Measurements from ENCODE around the gene MRPL51.
A peak's percentile ranks its signal among the peaks of the same experiment; 100 is the strongest.

MRPL51 gene

DNA sequence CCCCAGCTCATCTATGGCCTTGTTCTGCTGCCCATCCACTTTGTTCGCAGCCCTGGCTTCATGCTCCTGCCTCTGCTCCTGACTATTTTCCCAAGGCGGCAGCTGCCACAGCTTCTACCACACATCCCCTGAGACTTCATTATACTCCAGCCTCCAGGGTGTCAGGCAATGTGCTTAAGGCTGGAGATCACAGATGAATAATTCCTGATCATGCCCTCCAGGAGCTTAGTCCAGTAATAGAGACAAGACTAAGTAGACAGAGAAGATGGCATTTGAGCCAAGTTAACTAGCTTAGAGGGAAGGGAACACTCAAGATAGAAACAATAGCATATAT, 34.1 kb downstream of the MRPL51 start:
- no peak for DNase-seq

DNA sequence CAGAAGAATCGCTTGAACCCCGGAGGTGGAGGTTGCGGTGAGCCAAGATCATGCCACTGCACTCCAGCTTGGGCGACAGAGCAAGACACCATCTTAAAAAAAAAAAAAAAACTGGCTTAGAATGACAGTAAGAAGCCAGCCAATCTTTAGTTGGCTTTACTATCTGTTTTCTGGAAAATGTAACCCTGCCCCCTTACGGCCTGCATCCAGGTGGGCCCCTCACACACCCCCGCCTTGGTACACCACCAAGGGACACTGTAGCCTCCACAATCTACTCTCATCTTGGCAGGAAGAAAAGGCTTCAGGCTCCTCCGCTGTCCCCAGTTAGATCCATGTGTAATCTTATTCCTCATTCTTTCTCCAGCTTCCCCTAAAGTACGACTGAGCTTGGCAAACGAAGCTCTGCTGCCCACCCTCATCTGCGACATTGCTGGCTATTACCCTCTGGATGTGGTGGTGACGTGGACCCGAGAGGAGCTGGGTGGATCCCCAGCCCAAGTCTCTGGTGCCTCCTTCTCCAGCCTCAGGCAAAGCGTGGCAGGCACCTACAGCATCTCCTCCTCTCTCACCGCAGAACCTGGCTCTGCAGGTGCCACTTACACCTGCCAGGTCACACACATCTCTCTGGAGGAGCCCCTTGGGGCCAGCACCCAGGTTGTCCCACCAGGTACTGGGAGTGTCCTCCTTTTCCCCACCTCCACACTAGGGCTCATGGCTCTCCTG, 34.6 kb downstream of the MRPL51 start:
- DNase-seq, result no peak

DNA sequence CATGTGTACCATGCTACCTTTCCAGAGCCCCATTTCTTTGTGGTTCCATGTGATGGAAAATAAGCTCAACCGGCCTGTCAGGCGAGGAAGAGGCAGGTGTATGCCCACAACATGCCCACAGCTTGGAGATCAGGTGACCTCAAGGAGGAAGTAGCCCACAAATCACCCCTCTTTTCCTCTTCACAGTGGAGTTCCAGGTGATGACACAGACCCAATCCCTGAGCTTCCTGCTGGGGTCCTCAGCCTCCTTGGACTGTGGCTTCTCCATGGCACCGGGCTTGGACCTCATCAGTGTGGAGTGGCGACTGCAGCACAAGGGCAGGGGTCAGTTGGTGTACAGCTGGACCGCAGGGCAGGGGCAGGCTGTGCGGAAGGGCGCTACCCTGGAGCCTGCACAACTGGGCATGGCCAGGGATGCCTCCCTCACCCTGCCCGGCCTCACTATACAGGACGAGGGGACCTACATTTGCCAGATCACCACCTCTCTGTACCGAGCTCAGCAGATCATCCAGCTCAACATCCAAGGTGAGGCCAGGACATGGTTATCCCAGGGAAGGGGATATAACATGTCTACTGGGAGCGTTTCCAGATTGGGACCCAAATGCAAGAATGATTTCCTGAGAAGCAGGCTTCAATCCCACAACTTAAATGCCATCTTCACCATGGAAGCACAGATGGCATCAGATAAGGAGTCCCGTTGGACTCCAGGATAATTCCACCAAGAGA, 35.7 kb downstream of the MRPL51 start:
- DNase-seq, result no peak

DNA sequence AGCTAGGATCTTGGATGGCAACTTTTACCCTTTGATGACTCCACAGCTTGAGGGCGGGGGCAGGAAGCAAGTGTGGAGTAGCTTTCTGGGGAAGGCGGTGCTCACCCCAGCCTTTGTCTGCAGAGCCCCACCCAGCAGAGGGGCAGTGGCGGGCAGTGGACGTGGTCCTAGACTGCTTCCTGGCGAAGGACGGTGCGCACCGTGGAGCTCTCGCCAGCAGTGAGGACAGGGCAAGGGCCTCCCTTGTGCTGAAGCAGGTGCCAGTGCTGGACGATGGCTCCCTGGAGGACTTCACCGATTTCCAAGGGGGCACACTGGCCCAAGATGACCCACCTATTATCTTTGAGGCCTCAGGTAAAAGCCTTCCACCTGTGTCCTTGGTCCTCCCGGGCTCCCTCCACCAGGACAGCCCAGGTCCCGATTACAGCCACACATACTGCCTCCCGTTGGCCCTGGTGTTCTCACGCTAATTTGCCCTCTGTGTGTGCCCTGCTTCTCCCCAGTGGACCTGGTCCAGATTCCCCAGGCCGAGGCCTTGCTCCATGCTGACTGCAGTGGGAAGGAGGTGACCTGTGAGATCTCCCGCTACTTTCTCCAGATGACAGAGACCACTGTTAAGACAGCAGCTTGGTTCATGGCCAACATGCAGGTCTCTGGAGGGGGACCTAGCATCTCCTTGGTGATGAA, 40.0 kb downstream of the MRPL51 start:
- no peak for DNase-seq

DNA sequence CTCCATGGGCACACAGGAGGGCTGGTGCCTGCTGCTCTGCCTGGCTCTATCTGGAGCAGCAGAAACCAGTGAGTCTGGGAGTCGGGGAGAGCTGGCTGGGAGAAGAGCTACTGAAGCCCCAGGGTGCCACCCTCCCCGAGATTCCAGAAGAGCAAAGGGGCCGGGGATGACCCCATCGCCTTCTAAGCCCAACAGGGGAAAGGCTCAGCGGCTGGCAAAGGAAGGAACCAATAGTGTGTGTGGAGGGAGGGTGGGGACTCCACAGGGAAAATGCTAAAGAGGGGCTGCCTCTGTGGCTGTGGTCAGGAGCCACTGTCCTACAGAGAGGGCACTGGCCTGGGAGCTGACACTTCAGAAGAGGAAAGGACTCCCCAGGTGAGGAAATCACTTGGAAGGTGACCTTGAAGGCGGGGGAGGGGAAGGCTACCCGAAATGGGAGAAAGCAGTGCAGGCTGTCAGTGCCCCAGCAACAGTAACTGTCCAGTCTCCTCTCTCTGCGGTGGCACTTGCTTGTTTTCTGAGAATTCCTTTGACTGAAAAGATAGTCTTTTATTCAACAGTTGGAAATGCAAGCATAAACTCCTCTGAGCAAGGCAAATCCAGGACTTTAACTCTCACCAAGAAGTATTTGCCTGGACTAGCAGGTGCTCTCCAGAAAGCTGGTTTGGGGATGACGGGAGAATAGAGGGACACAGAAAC, 40.7 kb downstream of the MRPL51 start:
- DNase-seq, result peak; percentile 36

DNA sequence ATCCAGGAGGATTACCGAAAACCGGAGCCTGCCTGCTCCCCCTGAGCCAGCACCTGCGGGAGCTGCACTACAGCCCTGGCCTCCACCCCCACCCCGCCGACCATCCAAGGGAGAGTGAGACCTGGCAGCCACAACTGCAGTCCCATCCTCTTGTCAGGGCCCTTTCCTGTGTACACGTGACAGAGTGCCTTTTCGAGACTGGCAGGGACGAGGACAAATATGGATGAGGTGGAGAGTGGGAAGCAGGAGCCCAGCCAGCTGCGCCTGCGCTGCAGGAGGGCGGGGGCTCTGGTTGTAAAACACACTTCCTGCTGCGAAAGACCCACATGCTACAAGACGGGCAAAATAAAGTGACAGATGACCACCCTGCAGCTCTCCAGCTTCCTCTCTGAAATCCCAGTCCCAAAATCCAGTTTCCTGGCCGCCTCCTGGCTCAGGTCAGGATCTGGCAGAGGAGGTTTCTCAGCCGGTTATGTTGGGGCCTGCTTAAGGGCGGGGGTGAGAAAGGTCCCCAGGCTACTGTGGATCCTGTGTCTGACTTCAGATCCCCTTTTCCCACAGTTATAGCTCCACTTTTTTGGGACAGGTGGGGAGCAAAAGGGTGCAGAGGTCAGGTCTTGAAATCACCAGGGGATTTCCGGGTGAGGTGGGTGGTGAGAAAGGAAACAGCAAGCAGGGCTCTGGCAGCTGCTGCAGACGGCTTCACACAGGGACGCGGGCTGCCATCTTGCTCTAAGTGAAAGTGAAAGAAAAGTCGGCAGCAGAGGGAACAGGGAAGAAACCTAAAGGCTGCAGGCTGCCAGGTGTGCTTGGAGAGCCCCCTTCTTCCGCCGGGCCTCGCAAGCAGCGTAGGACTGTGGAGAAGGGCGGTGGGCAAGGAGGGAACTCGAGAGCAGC, 41.5 kb downstream of the MRPL51 start, which contains the start of gene TAPBPL:
Gene TAPBPL, plus strand, starts transcription at position 695 of the 897 bp plus-strand sequence. CDS start 207 bp downstream, outside the sequence.
- peak; percentile 70 for DNase-seq

DNA sequence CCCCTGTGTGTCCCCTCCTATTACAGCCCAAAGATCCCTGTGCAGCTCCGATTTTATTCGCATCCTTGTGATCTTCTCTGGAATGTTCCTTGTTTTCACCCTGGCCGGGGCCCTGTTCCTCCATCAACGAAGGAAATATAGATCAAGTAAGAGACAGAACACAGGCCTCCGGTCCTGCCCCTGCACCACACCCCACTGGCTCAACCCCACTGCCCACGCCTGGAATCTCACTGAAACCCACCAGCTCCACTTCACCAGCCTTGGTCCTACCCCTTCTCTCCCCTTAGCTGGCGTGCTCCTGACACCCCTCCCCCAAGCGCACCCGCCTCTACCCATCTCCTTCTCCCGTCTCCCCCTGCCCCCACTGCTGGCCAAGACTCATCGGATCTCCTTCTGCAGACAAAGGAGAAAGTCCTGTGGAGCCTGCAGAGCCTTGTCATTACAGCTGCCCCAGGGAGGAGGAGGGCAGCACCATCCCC, 42.2 kb downstream of the MRPL51 start:
- no peak for DNase-seq

DNA sequence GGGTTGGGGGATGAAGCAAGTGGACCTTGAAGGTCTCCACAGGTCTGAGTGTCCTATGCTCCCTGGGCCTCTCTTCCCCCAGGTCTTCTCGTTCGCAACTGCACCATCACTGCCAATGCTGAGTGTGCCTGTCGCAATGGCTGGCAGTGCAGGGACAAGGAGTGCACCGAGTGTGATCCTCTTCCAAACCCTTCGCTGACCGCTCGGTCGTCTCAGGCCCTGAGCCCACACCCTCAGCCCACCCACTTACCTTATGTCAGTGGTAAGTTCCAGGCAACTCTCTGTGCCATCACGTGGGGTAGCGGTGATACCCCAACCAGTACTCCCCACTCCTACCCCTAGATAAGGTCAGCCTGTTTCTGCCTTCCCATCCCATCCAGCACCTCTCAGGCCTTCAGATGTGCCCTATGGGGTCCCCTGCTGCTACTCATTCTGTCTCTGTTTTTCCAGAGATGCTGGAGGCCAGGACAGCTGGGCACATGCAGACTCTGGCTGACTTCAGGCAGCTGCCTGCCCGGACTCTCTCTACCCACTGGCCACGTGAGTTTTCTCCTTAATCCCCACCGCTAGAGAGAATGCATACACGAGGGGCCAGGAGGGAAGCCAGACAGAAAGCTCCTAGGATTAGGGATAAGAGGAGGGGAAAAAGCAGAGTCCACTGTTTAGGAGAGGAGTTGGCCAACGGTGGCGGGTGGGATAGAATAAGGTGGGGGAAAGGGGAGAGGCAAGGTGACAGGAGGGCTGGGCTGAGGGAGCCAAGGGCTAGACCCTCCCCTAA, 42.8 kb downstream of the MRPL51 start:
- no peak for DNase-seq

DNA sequence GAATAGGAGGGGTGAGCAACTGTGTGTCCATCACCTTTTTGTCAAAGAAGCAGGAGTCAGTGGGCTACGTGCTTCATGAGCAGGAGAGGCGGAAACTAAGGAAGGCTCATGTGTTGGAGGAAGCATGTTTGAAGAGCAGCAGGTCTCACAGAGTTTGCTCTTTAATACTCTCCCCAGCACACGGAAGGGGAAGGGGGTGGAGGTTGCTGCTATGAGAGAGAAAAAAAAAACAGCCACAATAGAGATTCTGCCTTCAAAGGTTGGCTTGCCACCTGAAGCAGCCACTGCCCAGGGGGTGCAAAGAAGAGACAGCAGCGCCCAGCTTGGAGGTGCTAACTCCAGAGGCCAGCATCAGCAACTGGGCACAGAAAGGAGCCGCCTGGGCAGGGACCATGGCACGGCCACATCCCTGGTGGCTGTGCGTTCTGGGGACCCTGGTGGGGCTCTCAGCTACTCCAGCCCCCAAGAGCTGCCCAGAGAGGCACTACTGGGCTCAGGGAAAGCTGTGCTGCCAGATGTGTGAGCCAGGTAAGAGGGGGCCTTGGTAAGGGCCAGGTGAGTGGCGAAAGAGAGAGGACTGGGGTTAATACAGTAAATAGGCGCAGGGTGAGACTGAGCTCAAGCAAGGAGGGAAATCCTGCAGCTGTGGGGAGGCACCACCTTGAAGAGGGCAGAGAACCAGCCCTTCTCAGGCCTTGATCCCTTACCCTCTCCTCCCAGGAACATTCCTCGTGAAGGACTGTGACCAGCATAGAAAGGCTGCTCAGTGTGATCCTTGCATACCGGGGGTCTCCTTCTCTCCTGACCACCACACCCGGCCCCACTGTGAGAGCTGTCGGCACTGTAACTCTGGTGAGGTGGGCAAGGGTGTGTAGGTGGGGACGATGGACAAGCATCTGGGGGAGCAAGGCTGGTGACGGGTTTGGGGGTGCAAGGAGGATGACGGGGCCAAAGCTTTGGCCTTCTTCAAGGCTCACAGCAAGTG, 48.1 kb downstream of the MRPL51 start, which contains the start of gene CD27:
Gene CD27, plus strand, starts transcription at position 252 of the 985 bp plus-strand sequence. Its CDS starts 141 bp downstream, at position 393.
- no peak for DNase-seq

DNA sequence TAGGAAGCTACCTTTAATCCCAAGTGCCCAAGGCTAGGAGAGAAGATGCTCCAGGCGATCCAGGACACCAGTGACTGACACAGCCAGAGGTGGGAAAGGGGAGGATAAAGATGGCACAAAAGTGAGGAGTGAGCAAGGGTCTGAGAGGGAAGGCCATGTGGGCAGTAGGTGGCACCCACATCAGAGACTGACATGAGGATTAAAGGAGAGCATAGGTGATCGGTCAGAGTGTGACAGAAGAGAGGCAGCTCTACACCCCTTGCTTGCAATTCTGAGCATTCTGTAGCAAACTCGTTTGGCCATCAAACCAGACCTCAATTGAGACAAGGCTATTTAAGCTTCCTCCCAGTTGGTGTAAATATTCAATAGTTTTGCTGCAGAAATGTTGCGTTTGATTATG, 49.0 kb downstream of the MRPL51 start:
- DNase-seq, result no peak

DNA sequence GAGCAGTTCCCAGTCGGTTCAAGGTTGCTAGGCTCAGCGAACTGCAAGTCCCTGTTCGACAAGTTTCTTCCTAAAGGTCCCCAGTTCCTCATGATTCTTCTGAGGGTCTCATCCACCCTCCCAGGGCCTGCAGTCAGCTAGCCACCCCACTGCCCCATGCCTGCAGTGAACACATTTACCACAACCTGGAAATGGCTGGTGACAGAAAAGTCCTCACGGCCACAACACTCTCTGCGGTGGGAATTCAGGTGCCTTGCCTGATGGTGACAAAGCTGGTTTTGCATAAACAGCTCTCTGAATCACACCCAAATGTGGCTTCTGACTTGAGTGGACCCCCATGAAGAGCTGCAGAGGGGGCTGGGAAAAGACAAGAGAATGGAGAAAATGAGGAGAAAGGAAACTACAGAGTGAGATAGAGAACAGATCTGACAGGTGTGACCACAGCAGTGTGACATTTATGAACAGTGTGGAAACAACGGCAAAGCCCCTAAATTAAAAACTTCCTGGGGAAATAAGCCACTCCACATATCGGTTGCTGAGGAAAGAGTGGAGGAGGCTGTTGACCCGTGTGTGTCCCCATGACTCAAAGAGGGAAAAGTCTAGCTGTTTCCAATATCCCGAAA, 49.6 kb downstream of the MRPL51 start:
- no peak for DNase-seq

DNA sequence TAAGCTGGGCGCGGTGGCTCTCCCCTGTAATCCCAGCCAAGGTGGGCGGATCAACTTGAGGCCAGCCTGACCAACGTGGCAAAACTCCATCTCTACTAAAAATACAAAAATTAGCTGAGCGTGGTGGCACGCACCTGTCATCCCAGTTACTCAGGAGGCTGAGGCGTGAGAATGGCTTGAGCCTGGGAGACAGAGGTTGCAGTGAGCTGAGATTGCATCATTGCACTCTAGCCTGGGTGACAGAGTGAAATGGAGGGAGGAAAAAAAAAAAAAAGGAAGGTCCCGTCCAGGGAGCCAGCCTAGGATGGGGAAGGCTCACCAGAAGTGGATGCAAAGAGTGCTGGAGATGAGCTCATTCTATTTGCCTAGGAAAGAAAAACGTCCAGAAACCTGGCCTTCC, 50.2 kb downstream of the MRPL51 start:
- DNase-seq, result no peak
